GM18873 (cell line): ENCODE data around the gene NRG3.

Experiments used
- ATAC-seq: cut with Tn5 transposase; IDR thresholded peaks from one replicate; pipeline ENCODE4 v1.9.1; 2021; ENCODE audit warnings: mild to moderate bottlenecking, moderate library complexity, moderate number of reproducible peaks; ENCODE audit not compliant: unreplicated experiment, low FRiP score

Gene NRG3

DNA sequence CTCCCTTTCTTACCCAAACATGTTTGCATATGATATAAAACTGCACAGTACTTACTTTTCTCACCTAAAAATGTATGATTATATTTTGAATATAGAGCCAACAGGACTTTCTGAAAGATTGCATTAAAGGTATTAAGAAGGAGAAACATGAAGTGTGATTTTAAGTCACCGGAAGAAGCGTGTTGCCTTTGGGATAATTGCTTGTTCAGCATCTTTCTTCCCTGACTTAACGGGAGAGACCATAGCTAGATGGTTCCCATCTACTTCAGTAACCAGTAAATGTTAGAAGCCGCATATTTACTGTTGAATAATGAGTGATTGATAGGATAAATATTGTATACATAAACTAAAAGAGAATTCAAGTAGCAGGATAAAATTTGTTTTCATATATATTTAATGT, 197.1 kb downstream of the NRG3 start:
- ATAC-seq, result no peak

DNA sequence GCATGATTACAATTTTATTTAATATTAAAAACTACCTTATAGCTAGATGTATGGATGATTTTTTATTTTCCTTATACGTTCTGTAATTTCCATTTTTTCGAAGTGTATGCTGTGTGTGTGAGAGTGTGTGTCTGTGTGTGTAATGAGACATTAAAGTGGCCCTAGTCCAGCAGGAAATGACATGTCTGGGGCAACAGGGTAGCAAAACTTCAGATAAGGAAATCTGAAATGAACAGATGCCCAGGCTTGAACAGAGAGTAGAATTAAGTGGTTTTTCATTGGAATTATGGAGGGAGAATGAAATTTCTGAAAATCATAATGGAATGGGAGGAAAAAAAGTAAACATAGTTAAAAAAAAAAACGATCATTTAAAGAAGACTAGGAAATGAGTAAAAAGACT, 200.6 kb downstream of the NRG3 start:
- ATAC-seq, result no peak

- ATAC-seq, result no peak
Observed at GRCh38 chr10:82084496-82084895, 209.5 kb downstream of the NRG3 start.

DNA sequence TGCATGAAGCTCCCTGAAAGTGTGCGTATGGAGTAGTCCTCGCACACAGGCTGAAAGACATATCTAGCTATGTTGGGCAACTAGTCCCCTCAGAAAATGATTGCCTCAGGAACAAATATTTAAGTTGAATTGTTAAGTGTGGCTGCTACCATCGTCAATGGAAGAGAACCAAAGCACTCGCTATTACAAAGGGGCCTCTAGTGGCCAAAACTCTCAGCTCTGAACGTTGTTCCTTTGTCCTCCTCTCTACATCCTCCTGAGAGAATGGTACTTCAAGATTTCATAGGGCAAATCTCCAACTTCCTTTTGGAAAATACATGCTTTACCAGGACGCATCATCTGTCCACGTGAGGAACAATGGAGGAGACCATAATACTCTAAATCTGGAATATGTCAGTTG, 209.9 kb downstream of the NRG3 start:
- no peak for ATAC-seq

DNA sequence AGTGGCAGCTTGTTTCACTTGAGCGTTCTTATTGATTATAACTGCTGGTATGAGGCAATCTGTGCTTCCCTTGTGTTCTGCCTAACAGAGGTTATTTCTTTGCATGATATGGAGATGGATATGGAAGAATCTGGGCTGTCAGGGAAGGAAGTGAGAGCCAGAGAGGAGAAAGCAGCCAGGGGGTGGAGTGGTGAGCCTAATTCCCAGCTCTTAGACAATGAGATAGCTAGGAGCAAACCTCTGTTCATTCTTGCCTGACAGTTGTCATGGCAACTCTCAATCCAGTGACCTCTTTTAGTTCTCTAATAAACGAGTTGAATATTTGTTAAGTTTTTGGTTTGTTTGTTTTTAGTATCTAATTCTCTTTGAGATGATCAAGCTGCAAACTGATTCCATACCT, 214.3 kb downstream of the NRG3 start:
- no peak for ATAC-seq

- ATAC-seq, result no peak
Observed at GRCh38 chr10:82091413-82091812, 216.4 kb downstream of the NRG3 start.

DNA sequence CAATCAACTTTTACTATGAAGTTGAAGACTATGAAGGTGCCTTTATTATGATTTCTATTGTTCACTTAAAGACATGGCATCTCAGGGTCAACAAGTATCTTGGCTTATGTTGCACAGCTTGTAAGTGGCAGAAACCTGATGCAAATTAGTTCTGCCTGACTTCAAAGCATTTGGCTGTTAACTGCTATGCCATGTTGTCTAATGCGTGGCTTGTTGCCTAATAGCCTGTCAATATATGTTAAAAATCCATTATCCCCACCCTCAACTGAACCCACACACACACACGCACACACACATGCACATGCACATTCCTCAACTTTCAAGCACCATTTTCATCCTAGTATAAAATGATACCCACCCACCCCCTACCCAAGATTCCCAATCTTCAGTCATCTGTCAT, 217.1 kb downstream of the NRG3 start:
- no peak for ATAC-seq

- no peak for ATAC-seq
Observed at GRCh38 chr10:82124713-82125112, 249.7 kb downstream of the NRG3 start.

GRCh38 chr10:82128527-82128926, 253.5 kb downstream of the NRG3 start:
- ATAC-seq, result no peak

GRCh38 chr10:82136103-82136502, 261.1 kb downstream of the NRG3 start:
- ATAC-seq, result no peak

GRCh38 chr10:82144153-82144552, 269.2 kb downstream of the NRG3 start:
- no peak for ATAC-seq

DNA sequence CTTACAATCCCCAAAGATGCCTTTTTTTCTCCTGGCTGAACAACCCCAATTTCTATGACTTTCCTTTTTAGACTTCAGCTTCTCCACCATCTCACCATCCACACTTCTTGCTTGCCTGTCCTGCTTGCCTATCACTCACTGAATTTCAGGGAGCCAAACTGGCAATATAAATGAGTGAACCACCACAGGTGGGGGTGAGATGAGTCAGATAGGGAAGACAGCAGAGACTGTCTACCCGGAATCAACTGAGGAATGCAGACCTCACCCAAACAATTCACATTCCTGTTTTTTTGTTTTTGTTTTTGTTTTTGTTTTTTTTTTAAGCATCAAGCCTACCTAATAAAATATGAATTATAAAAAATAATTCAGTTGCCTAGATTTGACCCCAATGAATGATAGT, 273.8 kb downstream of the NRG3 start:
- ATAC-seq, result no peak

GRCh38 chr10:82149674-82150073, 274.7 kb downstream of the NRG3 start:
- no peak for ATAC-seq

- ATAC-seq, result no peak
Observed at GRCh38 chr10:82150123-82150900, 275.3 kb downstream of the NRG3 start.

DNA sequence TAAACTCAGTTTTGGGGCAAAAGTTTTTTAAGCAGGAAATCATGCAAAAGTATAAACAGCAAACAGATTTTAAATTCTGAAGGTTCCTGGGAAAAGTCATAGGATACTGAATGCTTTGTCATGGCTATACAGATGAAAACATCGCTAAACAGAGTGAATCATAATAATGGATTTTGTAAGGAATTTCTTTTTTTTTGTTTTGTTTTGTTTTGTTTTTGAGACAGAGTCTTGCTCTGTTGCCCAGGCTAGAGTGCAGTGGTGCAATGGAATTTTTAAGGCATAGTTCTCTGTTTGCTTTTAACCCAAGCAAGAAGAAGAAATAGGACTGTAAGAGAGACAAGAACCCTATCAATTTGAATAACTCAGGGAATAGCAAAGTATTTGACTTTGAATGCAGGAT, 285.3 kb downstream of the NRG3 start:
- no peak for ATAC-seq

- ATAC-seq, result no peak
Observed at GRCh38 chr10:82161264-82161663, 286.3 kb downstream of the NRG3 start.

- ATAC-seq, result no peak
Observed at GRCh38 chr10:82162549-82163195, 287.7 kb downstream of the NRG3 start.

GRCh38 chr10:82171899-82172298, 296.9 kb downstream of the NRG3 start:
- ATAC-seq, result no peak

DNA sequence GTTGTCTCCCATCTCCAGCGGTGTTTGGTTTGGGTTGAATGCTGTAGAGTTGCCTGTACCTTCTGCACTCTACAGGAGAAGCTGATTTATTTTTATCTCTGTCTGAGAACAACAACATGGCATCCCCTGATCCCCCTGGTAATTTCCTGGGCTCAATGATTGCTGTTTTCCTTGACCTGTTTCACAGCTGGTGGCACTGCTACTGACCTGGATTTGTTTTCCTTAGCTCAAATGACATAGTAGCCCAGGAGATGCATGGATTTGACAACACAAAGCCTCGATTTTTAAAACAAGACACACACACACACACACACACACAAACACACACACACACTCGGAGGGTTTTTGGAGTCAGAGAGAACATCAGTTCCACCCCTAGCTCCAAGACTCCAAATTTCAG, 301.6 kb downstream of the NRG3 start:
- no peak for ATAC-seq

GRCh38 chr10:82190432-82191260, 315.7 kb downstream of the NRG3 start:
- ATAC-seq, result no peak

GRCh38 chr10:82191653-82192052, 316.7 kb downstream of the NRG3 start:
- ATAC-seq, result no peak
